BLaER1 treated with 17β-estradiol and CSF1 and Interleukin-3, amounts not matched to agents 10 nM and 100 nM (cell line): Measurements from ENCODE around the gene FIG4.
"Not testable (repeated sequence)": the region's sequence is repeated elsewhere in the genome, so short reads cannot be mapped to it uniquely, and the experiment has no call there.

Experiments
- H3K27ac ChIP-seq, 11 experiments: shearing (Covaris generic); formaldehyde crosslinking; 2 replicates each; pipeline ENCODE4 v1.8.1; 2022
- H3K27me3 ChIP-seq, 11 experiments: shearing (Covaris generic); formaldehyde crosslinking; 2 replicates each; pipeline ENCODE4 v1.8.1; 2022
- H3K36me3 ChIP-seq, 11 experiments: shearing (Covaris generic); formaldehyde crosslinking; 2 replicates each; pipeline ENCODE4 v1.8.1; 2022
- H3K4me1 ChIP-seq, 10 experiments: shearing (Covaris generic); formaldehyde crosslinking; 2 replicates each; pipeline ENCODE4 v1.8.1; 2022
- H3K4me2 ChIP-seq, 11 experiments: shearing (Covaris generic); formaldehyde crosslinking; 2 replicates each; pipeline ENCODE4 v1.8.1; 2022
- H3K4me3 ChIP-seq, 10 experiments: shearing (Covaris generic); formaldehyde crosslinking; 2 replicates each; pipeline ENCODE4 v1.8.1; 2022
- H3K9ac ChIP-seq, 11 experiments: shearing (Covaris generic); formaldehyde crosslinking; 2 replicates each; pipeline ENCODE4 v1.8.1; 2022
- H3K9me3 ChIP-seq, 11 experiments: shearing (Covaris generic); formaldehyde crosslinking; replicated peaks in 1 of 11; 2 replicates each; pipeline ENCODE4 v1.8.1; 2022
- H4K20me1 ChIP-seq, 11 experiments: shearing (Covaris generic); formaldehyde crosslinking; 2 replicates each; pipeline ENCODE4 v1.8.1; 2022
- Cebpa-rat ChIP-seq, 11 experiments: shearing (Covaris generic); IDR thresholded peaks; 2 replicates each; pipeline ENCODE4 v1.8.1; 2022

FIG4 gene

DNA sequence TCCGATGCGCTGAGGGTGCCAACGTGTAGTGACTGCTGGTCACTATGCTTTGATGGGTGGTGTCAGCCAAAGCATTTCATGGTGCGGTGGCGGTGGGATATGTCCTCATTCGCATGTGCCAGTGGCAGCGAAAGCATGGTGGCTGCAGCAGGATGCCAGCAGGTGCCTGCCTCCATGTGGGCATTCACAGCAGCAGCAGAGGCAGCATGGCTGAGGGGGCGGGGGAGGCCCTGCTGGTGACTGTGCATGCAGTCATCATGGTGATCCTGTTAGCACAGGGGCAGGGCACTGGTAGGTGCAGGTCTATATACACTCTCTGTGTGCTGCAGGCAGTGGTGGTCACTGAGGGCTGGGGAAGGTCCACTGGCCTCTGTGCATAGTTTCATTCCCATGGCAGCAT, 22.0 kb downstream of the FIG4 start:
- Histone ChIP-seq H3K4me2 (no peak overlapping the region), H3K9ac (no peak overlapping the region), H3K27me3 (no peaks in the 10 kb centered on the region), H3K4me1 (peaks cover 0 to 4% (median 0%) of the 10 kb centered on the region in 10 experiments; a peak in 1 of 20 replicates), H4K20me1 (peaks cover 0 to 49% (median 0%) of the 10 kb centered on the region in 11 experiments; a peak in 6 of 22 replicates), H3K27ac (no peak overlapping the region), H3K4me3 (no peak overlapping the region), H3K9me3 (peaks cover 23 to 47% (median 40%) of the 10 kb centered on the region in 11 experiments), H3K36me3 (peaks cover 0 to 71% (median 5%) of the 10 kb centered on the region in 11 experiments; a peak in 8 of 22 replicates)
- no peak for TF ChIP-seq Cebpa-rat (IDR thresholded peaks at IDR 0.05)

DNA sequence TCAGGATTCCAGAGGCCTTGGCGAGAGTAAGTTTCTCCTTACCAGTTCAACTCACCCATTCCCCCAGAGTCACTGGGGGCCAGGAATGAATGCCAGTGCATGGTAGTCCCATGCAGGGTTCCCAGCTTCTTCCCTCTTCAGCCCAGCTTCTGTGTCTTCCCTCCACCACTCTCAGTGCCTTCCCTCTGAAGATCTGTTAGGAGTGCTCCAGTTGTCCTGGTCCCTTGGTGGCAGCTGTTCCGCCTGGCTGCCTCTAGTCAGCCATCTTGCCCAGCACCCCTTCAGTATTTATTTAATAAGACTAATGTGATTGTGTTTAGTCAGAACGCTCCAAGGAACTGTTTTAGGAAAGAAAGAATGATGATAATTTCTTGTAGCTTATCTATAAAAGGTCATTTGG, 23.1 kb downstream of the FIG4 start:
- Histone ChIP-seq H3K36me3 (peaks cover 0 to 72% (median 5%) of the 10 kb centered on the region in 11 experiments; a peak in 11 of 22 replicates), H3K27ac (no peak overlapping the region), H4K20me1 (peaks cover 0 to 56% (median 0%) of the 10 kb centered on the region in 11 experiments; a peak in 6 of 22 replicates), H3K4me3 (no peak overlapping the region), H3K9ac (no peak overlapping the region), H3K4me2 (no peak overlapping the region), H3K27me3 (no peaks in the 10 kb centered on the region), H3K4me1 (peaks cover 0 to 5% (median 0%) of the 10 kb centered on the region in 10 experiments; a peak in 1 of 20 replicates), H3K9me3 (peaks cover 13 to 37% (median 29%) of the 10 kb centered on the region in 11 experiments)
- TF ChIP-seq Cebpa-rat (IDR thresholded peaks at IDR 0.05): no peak

DNA sequence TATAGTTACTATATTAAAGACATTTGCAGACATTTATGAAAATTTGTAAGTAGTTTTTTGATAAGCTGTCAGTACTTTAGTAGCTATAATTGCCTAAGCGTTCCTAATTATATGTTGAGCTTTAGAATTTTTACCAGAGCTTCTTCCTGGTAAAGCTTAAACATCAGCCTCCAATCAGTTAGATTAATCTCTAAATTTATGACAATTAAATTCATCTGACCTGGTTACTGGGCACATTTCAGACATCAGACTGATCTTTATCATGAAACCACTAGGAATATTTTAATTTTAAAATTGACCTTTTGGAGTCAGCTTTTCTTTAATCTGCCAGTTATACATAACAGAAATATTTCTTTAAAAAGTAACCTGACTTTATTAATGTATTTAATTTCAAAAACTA, 23.5 kb downstream of the FIG4 start:
- TF ChIP-seq Cebpa-rat (IDR thresholded peaks at IDR 0.05): no peak
- Histone ChIP-seq H3K4me3 (no peak overlapping the region), H3K9me3 (peaks cover 8 to 32% (median 25%) of the 10 kb centered on the region in 11 experiments), H3K4me1 (peaks cover 0 to 5% (median 0%) of the 10 kb centered on the region in 10 experiments; a peak in 1 of 20 replicates), H3K9ac (no peak overlapping the region), H4K20me1 (peaks cover 0 to 56% (median 0%) of the 10 kb centered on the region in 11 experiments; a peak in 6 of 22 replicates), H3K36me3 (peaks cover 0 to 77% (median 7%) of the 10 kb centered on the region in 11 experiments; a peak in 11 of 22 replicates), H3K27me3 (no peaks in the 10 kb centered on the region), H3K27ac (no peak overlapping the region), H3K4me2 (no peak overlapping the region)

DNA sequence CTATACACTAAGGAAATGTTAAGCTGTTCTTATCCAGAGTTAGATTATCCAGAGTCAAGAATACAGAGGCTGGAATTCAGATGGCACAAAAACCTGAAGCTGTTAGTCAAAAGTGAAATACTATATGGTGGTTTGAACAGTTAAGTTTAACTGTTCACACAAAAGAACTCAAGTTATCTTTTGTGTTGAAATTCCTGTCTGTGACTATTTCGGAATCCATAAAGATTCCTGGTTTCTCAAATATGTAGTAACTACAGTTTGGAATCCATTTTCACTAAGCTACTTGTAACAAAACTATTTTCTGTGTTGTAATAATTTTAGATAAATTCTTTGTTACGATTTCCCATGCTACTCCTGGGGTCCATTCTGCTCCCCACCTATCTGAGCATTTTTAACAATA, 24.5 kb downstream of the FIG4 start:
- peaks cover 0 to 56% (median 0%) of the 10 kb centered on the region in 11 experiments; a peak in 6 of 22 replicates for H4K20me1 ChIP-seq
- H3K27ac ChIP-seq: no peak overlapping the region
- peaks cover 0 to 85% (median 7%) of the 10 kb centered on the region in 11 experiments; a peak in 11 of 22 replicates for H3K36me3 ChIP-seq
- no peaks in the 10 kb centered on the region for H3K27me3 ChIP-seq
- H3K9me3 ChIP-seq: peaks cover 5 to 22% (median 15%) of the 10 kb centered on the region in 11 experiments; a peak in 18 of 22 replicates
- TF ChIP-seq Cebpa-rat (IDR thresholded peaks at IDR 0.05): no peak
- no peak overlapping the region for H3K9ac ChIP-seq
- H3K4me2 ChIP-seq: no peak overlapping the region
- no peak overlapping the region for H3K4me3 ChIP-seq
- peaks cover 0 to 5% (median 0%) of the 10 kb centered on the region in 10 experiments; a peak in 1 of 20 replicates for H3K4me1 ChIP-seq

DNA sequence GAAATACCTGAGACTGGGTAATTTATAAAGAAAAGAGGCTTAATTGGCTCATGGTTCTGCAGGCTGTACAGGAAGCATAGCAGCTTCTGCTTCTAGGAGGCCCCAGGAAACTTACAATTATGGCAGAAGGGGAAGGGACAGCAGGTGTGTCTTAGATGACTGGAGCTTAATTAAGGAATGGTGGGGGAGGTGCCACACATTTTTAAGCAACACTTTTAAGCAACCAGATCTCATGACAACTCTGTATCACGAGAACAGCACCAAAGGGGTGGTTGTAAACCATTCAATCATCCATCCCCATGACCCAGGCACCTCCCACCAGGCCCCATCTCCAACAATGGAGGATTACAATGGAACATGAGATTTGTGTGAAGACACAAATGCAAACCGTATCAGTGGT, 26.9 kb downstream of the FIG4 start:
- peaks cover 0 to 41% (median 0%) of the 10 kb centered on the region in 11 experiments; a peak in 6 of 22 replicates for H4K20me1 ChIP-seq
- no peak overlapping the region for H3K4me2 ChIP-seq
- no peaks in the 10 kb centered on the region for H3K27me3 ChIP-seq
- peaks cover 0 to 5% (median 0%) of the 10 kb centered on the region in 10 experiments; a peak in 1 of 20 replicates for H3K4me1 ChIP-seq
- H3K36me3 ChIP-seq: peaks cover 0 to 86% (median 7%) of the 10 kb centered on the region in 11 experiments; a peak in 11 of 22 replicates
- no peak for TF ChIP-seq Cebpa-rat (IDR thresholded peaks at IDR 0.05)
- no peak overlapping the region for H3K4me3 ChIP-seq
- H3K27ac ChIP-seq: no peak overlapping the region
- peaks cover 0 to 4% (median 0%) of the 10 kb centered on the region in 11 experiments; a peak in 1 of 22 replicates for H3K9me3 ChIP-seq
- no peak overlapping the region for H3K9ac ChIP-seq

DNA sequence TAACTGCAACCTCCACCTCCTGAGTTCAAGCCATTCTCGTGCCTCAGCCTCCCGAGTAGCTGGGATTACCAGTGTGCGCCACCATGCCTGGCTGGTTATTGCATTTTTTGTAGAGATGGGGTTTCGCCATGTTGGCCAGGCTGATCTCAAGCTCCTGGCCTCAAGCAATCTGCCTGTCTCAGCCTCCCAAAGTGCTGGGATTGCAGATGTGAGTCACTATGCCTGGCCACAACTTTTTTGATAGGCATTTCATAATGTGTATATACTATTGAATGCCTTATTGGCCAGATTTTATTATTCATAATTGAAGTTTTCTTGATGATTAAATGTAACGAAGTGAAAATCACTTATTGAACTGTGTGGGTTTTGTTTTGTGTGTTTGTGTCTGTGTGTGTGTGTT, 27.9 kb downstream of the FIG4 start:
- no peak for TF ChIP-seq Cebpa-rat (IDR thresholded peaks at IDR 0.05)
- no peaks in the 10 kb centered on the region for H3K27me3 ChIP-seq
- no peaks in the 10 kb centered on the region for H3K9me3 ChIP-seq
- peaks cover 0 to 89% (median 11%) of the 10 kb centered on the region in 11 experiments; a peak in 12 of 22 replicates for H3K36me3 ChIP-seq
- no peak overlapping the region for H3K4me3 ChIP-seq
- H4K20me1 ChIP-seq: peaks cover 0 to 30% (median 0%) of the 10 kb centered on the region in 11 experiments; a peak in 5 of 22 replicates
- no peak overlapping the region for H3K4me2 ChIP-seq
- H3K9ac ChIP-seq: no peak overlapping the region
- H3K27ac ChIP-seq: no peak overlapping the region
- peaks cover 0 to 5% (median 0%) of the 10 kb centered on the region in 10 experiments; a peak in 1 of 20 replicates for H3K4me1 ChIP-seq

DNA sequence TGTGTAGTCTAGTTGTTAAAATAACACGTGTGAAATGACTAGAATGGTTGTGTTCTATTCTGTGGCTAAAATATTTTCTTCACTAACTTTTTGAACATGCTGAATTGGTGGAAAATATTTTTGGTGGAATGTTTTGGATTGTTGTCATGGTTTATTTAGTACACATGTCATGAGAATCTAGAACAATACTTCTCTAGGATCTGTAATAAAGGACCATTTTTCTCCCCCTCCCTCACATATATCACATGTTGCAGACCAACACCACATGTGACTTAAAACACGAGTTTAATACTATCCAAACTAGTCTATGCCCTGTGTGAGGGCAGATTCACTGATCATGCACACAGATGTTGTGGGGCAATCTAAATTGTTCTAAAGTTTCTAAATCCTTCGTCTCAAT, 29.2 kb downstream of the FIG4 start:
- no peak overlapping the region for H3K4me2 ChIP-seq
- no peak overlapping the region for H3K4me3 ChIP-seq
- peaks cover 0 to 5% (median 0%) of the 10 kb centered on the region in 10 experiments; a peak in 1 of 20 replicates for H3K4me1 ChIP-seq
- no peak for TF ChIP-seq Cebpa-rat (IDR thresholded peaks at IDR 0.05)
- H3K36me3 ChIP-seq: peaks cover 0 to 97% (median 11%) of the 10 kb centered on the region in 11 experiments; a peak in 12 of 22 replicates
- no peaks in the 10 kb centered on the region for H3K27me3 ChIP-seq
- no peak overlapping the region for H3K27ac ChIP-seq
- no peak overlapping the region for H3K9ac ChIP-seq
- peaks cover 0 to 18% (median 0%) of the 10 kb centered on the region in 11 experiments; a peak in 5 of 22 replicates for H4K20me1 ChIP-seq
- peaks cover 0 to 6% (median 4%) of the 10 kb centered on the region in 11 experiments; a peak in 14 of 22 replicates for H3K9me3 ChIP-seq

DNA sequence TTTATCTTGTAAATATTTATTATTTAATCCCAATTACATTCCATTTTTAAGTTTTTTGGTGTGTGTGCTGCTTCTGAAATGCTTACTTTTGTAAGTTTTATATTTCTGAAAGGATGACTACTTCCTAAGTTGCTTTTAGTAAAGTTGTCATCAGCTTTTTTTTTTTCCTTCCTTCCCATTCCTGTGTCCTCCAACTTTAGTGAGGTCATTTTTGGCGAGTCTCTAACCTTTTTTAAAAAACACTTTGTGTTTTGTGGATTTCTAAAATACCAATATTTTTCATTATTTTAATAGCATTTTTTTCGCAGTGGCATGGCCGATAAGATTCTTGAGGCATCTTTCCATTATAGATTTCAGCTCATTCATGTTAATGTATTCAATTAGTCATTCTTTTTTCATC, 30.9 kb downstream of the FIG4 start:
- no peak overlapping the region for H3K4me2 ChIP-seq
- no peaks in the 10 kb centered on the region for H3K27me3 ChIP-seq
- no peak for TF ChIP-seq Cebpa-rat (IDR thresholded peaks at IDR 0.05)
- H4K20me1 ChIP-seq: peaks cover 0 to 13% (median 0%) of the 10 kb centered on the region in 11 experiments; a peak in 4 of 22 replicates
- H3K4me1 ChIP-seq: peaks cover 0 to 5% (median 0%) of the 10 kb centered on the region in 10 experiments; a peak in 1 of 20 replicates
- peaks cover 0 to 89% (median 11%) of the 10 kb centered on the region in 11 experiments; a peak in 12 of 22 replicates for H3K36me3 ChIP-seq
- H3K9me3 ChIP-seq: peaks cover 0 to 14% (median 8%) of the 10 kb centered on the region in 11 experiments; a peak in 14 of 22 replicates
- no peak overlapping the region for H3K27ac ChIP-seq
- no peak overlapping the region for H3K4me3 ChIP-seq
- H3K9ac ChIP-seq: no peak overlapping the region

DNA sequence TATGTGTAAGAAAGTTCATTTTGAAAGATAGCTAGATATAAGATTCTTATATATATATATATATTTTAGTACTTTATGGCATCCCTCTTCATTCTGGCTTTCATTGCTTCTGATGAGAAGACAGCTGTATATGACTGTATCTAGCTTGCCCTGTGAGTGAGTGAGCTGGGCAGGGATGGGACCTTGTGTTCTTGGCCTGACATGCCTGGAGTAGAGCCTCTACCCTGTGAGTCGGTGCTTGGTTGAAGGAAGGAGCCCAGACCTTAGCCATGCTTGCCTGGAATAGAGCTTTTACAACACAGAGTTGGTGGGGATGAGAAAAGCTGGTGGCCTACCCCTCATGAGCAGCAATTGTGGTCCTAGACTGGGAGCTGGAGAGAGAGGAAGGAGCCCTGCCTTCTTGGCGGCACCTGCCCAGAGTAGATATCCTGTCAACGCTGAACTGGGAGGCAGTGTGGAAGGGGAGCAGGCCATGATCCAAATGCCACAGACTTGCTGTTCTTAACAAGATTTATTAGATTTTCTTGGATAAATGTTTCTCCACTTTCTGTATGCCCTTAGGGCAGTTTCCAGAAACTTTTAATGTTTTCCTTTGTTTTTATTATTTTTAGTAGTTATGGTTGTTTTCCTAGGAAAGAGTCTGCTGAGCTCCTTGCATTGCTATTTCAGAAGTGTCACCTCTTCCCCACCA, 31.6 kb downstream of the FIG4 start:
- Histone ChIP-seq H3K36me3 (peaks cover 0 to 89% (median 8%) of the 10 kb centered on the region in 11 experiments; a peak in 12 of 22 replicates), H3K4me3 (no peak overlapping the region), H3K27ac (no peak overlapping the region), H3K4me1 (peaks cover 0 to 5% (median 0%) of the 10 kb centered on the region in 10 experiments; a peak in 1 of 20 replicates), H4K20me1 (peaks cover 0 to 13% (median 0%) of the 10 kb centered on the region in 11 experiments; a peak in 4 of 22 replicates), H3K9ac (no peak overlapping the region), H3K27me3 (no peaks in the 10 kb centered on the region), H3K4me2 (no peak overlapping the region), H3K9me3 (peaks cover 0 to 14% (median 8%) of the 10 kb centered on the region in 11 experiments; a peak in 14 of 22 replicates)
- no peak for TF ChIP-seq Cebpa-rat (IDR thresholded peaks at IDR 0.05)

DNA sequence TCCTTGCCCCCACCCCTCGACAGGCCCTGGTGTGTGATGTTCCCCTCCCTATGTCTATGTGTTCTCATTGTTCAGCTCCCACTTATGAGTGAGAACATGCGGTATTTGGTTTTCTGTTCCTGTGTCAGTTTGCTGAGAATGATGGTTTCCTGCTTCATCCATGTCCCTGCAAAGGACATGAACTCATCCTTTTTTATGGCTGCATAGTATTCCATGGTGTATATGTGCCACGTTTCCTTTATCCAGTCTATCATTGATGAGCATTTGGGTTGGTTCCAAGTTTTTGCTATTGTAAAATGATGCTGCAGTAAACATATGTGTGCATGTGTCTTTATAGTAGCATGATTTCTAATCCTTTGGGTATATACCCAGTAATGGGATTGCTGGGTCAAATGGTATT, 34.2 kb downstream of the FIG4 start:
- Histone ChIP-seq H3K9me3 (peaks cover 0 to 14% (median 8%) of the 10 kb centered on the region in 11 experiments; a peak in 14 of 22 replicates), H3K36me3 (peaks cover 0 to 85% (median 4%) of the 10 kb centered on the region in 11 experiments; a peak in 7 of 22 replicates)
- H3K9ac ChIP-seq, H3K4me2 ChIP-seq, H3K27ac ChIP-seq, H3K27me3 ChIP-seq, H4K20me1 ChIP-seq, H3K4me1 ChIP-seq, H3K4me3 ChIP-seq: not testable (repeated sequence)
